Femur (tissue), 1 donor: ENCODE results near the gene GPRC5B.

ENCODE experiments used
- DNase-seq: peaks from one replicate; pipeline ENCODE4 v3.0.0-alpha.2; 2017

GPRC5B gene

GRCh38 chr16:19842426-19843157 lies 42.1 kb downstream of the GPRC5B start:
- DNase-seq = no peak

GRCh38 chr16:19841184-19841583 lies 43.5 kb downstream of the GPRC5B start:
- DNase-seq = no peak

GRCh38 chr16:19840524-19841110 lies 44.0 kb downstream of the GPRC5B start:
- DNase-seq = peak; percentile 49

- DNase-seq = no peak
Observed at GRCh38 chr16:19837984-19838707, 46.5 kb downstream of the GPRC5B start.

- DNase-seq = no peak
Observed at GRCh38 chr16:19837331-19837980, 47.2 kb downstream of the GPRC5B start.

GRCh38 chr16:19835968-19836421 lies 48.7 kb downstream of the GPRC5B start:
- DNase-seq = no peak

GRCh38 chr16:19835196-19835595 lies 49.5 kb downstream of the GPRC5B start:
- DNase-seq = no peak

GRCh38 chr16:19833581-19833980 lies 51.1 kb downstream of the GPRC5B start:
- DNase-seq = no peak

- DNase-seq = no peak
Observed at GRCh38 chr16:19833176-19833575, 51.5 kb downstream of the GPRC5B start.

- DNase-seq = no peak
Observed at GRCh38 chr16:19831678-19832077, 53.0 kb downstream of the GPRC5B start.

- no peak for DNase-seq
Observed at GRCh38 chr16:19830902-19831560, 53.6 kb downstream of the GPRC5B start.

- DNase-seq = no peak
Observed at GRCh38 chr16:19829844-19830692, 54.6 kb downstream of the GPRC5B start.

GRCh38 chr16:19824216-19824615 lies 60.4 kb downstream of the GPRC5B start:
- no peak for DNase-seq

GRCh38 chr16:19823322-19823721 lies 61.3 kb downstream of the GPRC5B start:
- DNase-seq = no peak

GRCh38 chr16:19822533-19822932 lies 62.1 kb downstream of the GPRC5B start:
- DNase-seq = no peak

GRCh38 chr16:19817875-19818274 lies 66.8 kb downstream of the GPRC5B start:
- no peak for DNase-seq

- DNase-seq = no peak
Observed at GRCh38 chr16:19817122-19817521, 67.5 kb downstream of the GPRC5B start.

- DNase-seq = no peak
Observed at GRCh38 chr16:19815418-19815817, 69.2 kb downstream of the GPRC5B start.

GRCh38 chr16:19812986-19813385 lies 71.7 kb downstream of the GPRC5B start:
- no peak for DNase-seq

- DNase-seq = no peak
Observed at GRCh38 chr16:19810817-19811731, 73.6 kb downstream of the GPRC5B start.

- DNase-seq = no peak
Observed at GRCh38 chr16:19809693-19810092, 75.0 kb downstream of the GPRC5B start.
